DND-41 (cell line): ENCODE measurements around the gene UTF1.

Source experiments
- CTCF ChIP-seq: IDR thresholded peaks from 2 replicates; pipeline ENCODE4 v1.5.1; 2012; ENCODE audit warnings: borderline replicate concordance, low read length, moderate library complexity, mild to moderate bottlenecking; ENCODE audit not compliant: poor library complexity, severe bottlenecking; ENCODE audit errors: extremely low read depth
- EZH2 ChIP-seq: IDR thresholded peaks from 3 replicates; pipeline ENCODE4 v1.6.1; 2012; ENCODE audit warnings: borderline replicate concordance, low read depth, mild to moderate bottlenecking, moderate library complexity, low read length, inconsistent platforms; ENCODE audit not compliant: severe bottlenecking

GRCh38 chr10:133272964-133273420, 43.0 kb downstream of the UTF1 start:
- TF ChIP-seq CTCF = no peak
- TF ChIP-seq EZH2 = no peak
